Endothelial cell of umbilical vein (primary cell): ENCODE results near the gene HSPB6.

Experiments used
- GATA2 ChIP-seq: IDR thresholded peaks from 2 replicates; pipeline ENCODE4 v1.7.0; 2011; ENCODE audit warnings: low read depth, mild to moderate bottlenecking, moderate library complexity, mixed read lengths, low read length; ENCODE audit not compliant: insufficient read length, insufficient read depth
- MYC ChIP-seq: IDR thresholded peaks from one replicate; pipeline ENCODE4 v1.6.1; 2011; ENCODE audit warnings: mild to moderate bottlenecking, low read depth, low read length
- POLR2A ChIP-seq: IDR thresholded peaks from 2 replicates; pipeline ENCODE4 v1.6.1; 2012; ENCODE audit warnings: low read depth, mild to moderate bottlenecking, control low read depth, low read length
- POLR2AphosphoS5 ChIP-seq: IDR thresholded peaks from 2 replicates; pipeline ENCODE4 v1.6.1; 2012; ENCODE audit warnings: low read depth, mild to moderate bottlenecking, control low read depth, low read length, moderate library complexity; ENCODE audit not compliant: insufficient read depth
- TF ChIP-seq, protein P1 (sequence below), 2 donors: IDR thresholded peaks; 1 replicate in 1 of 2; 2 replicates in 1 of 2; pipeline ENCODE4 v1.5.1; 2011; ENCODE audit warnings: low read length in 2 of 2, mild to moderate bottlenecking in 2 of 2, moderate library complexity in 2 of 2, control low read depth in 1 of 2, inconsistent platforms in 1 of 2, low read depth in 1 of 2; ENCODE audit not compliant: insufficient read depth in 1 of 2; ENCODE audit errors: extremely low read depth in 1 of 2

DNA sequence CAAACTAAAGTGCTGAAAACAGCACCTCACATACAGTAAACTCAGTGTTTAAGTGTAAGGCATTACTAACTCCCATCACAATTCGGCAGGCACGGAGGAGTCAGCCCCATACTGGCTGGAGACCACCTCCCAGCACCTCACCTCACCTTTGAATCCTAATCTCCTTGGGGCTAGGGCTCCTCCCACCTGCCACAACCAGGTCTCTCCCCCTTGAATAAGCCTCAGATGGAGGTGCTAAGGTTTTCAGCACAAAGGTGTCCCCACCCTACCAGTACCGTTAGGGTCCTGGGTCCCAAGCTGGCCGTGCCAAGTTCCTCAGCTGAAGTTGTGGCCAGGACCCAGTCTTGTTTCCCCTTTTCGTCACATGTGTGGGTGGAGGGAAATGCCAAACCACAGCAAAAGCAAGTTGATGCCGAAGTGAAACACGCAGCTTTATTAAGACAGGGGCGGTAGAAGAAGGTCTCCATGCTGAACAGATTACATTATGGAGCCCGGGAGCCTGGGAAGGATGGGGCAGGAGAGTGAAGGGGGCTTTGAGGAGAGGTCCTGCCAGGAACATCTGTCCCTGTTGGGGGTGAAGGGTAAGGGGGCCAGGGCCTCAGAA, 14.6 kb downstream of the HSPB6 start, which contains the start of gene IGFLR1:
- TF ChIP-seq, protein P1, sequence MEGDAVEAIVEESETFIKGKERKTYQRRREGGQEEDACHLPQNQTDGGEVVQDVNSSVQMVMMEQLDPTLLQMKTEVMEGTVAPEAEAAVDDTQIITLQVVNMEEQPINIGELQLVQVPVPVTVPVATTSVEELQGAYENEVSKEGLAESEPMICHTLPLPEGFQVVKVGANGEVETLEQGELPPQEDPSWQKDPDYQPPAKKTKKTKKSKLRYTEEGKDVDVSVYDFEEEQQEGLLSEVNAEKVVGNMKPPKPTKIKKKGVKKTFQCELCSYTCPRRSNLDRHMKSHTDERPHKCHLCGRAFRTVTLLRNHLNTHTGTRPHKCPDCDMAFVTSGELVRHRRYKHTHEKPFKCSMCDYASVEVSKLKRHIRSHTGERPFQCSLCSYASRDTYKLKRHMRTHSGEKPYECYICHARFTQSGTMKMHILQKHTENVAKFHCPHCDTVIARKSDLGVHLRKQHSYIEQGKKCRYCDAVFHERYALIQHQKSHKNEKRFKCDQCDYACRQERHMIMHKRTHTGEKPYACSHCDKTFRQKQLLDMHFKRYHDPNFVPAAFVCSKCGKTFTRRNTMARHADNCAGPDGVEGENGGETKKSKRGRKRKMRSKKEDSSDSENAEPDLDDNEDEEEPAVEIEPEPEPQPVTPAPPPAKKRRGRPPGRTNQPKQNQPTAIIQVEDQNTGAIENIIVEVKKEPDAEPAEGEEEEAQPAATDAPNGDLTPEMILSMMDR (IDR thresholded peaks at IDR 0.05; ENCODE audit: extremely low read depth in 1 of 2, insufficient read depth in 1 of 2, low read depth in 1 of 2, low read length in 2 of 2): no peak
- TF ChIP-seq POLR2AphosphoS5 (no peak), POLR2A (no peak), GATA2 (no peak), MYC (no peak)
